Endothelial cell of umbilical vein (primary cell): ENCODE results near the gene ADAT3. TPM values are rescaled to one million over a fixed set of nuclear protein-coding genes. Genes with fewer than 3 reads are reported as not detected.
A peak's percentile ranks its signal among the peaks of the same experiment; 100 is the strongest.

ENCODE experiments used
- BruUV-seq: library from RNA; stranded (reverse); fragments of 400-500 nt; replicated peaks from 2 replicates; lab custom pipeline; 2021; lab: Mats Ljungman, UMichigan
- CTCF ChIA-PET: fragments of 300-600, 350-600 bp; sonication (Branson Sonifier 250); formaldehyde crosslinking; loops from one replicate; lab custom pipeline; 2021; ENCODE audit warnings: antibody characterized with exemption, inconsistent platforms; lab: Charles Lee
- POLR2A ChIA-PET: fragments of 300-600, 350-600 bp; sonication (Branson Sonifier 250); formaldehyde crosslinking; loops from one replicate; lab custom pipeline; 2021; ENCODE audit warnings: antibody characterized with exemption, inconsistent platforms; lab: Charles Lee
- DNase-seq: peaks from one replicate; pipeline ENCODE4 v3.0.0-alpha.2; 2011; ENCODE audit warnings: low read depth, low spot score
- FAIRE-seq: peaks from 2 replicates; lab custom pipeline; 2011; peaks lifted over from hg19 to GRCh38; lab: Jason Lieb, UNC
- H2AFZ ChIP-seq: 2 replicates; pipeline ENCODE4 v1.6.0; 2012; ENCODE audit warnings: low read depth, low read length, control low read depth, inconsistent platforms
- H3K27ac ChIP-seq: 2 replicates; pipeline ENCODE4 v1.5.1; 2011; ENCODE audit warnings: low read depth, mild to moderate bottlenecking, control low read depth, low read length, moderate library complexity; ENCODE audit not compliant: insufficient read depth
- H3K27me3 ChIP-seq, 2 experiments: 2 replicates each; pipeline versions ENCODE4 v1.6.0 to v1.6.1; 2011; ENCODE audit warnings: low read length in 2 of 2, mixed read lengths in 1 of 2; ENCODE audit not compliant: control insufficient read depth in 2 of 2, insufficient read depth in 2 of 2
- H3K36me3 ChIP-seq, 2 experiments: 2 replicates in 1 of 2; 3 replicates in 1 of 2; pipeline ENCODE4 v1.5.1; 2011; ENCODE audit warnings: low read length in 2 of 2, mild to moderate bottlenecking in 1 of 2, moderate library complexity in 1 of 2; ENCODE audit not compliant: control insufficient read depth in 2 of 2, insufficient read depth in 2 of 2; ENCODE audit errors: extremely low read depth in 1 of 2
- H3K4me1 ChIP-seq: 3 replicates; pipeline ENCODE4 v1.5.1; 2011; ENCODE audit warnings: mild to moderate bottlenecking, low read length; ENCODE audit not compliant: control insufficient read depth, insufficient read depth; ENCODE audit errors: extremely low read depth
- H3K4me2 ChIP-seq: 2 replicates; pipeline ENCODE4 v1.6.1; 2011; ENCODE audit warnings: low read length, control low read depth, mixed read lengths; ENCODE audit not compliant: insufficient read depth
- H3K4me3 ChIP-seq, 3 experiments: fragments of 200-600 bp in 1 of 3; sonication (generic), shearing (Covaris generic) in 1 of 3; replicated peaks in 1 of 3; 2 replicates each; pipeline ENCODE4 v1.5.1; 2011 to 2016; ENCODE audit warnings: control low read depth in 3 of 3, low read length in 3 of 3, mild to moderate bottlenecking in 2 of 3, inconsistent platforms in 1 of 3, low read depth in 1 of 3, moderate library complexity in 1 of 3; ENCODE audit not compliant: insufficient read depth in 1 of 3
- H3K79me2 ChIP-seq: 2 replicates; pipeline ENCODE4 v1.6.0; 2012; ENCODE audit warnings: low read length, inconsistent platforms; ENCODE audit not compliant: control insufficient read depth, insufficient read depth
- H3K9ac ChIP-seq: replicated peaks from 2 replicates; pipeline ENCODE3; 2011; ENCODE audit warnings: low read length, control low read depth; ENCODE audit not compliant: insufficient read depth; ENCODE audit errors: extremely low read depth
- H3K9me1 ChIP-seq: replicated peaks from 3 replicates; pipeline ENCODE4 v1.6.0; 2011; ENCODE audit warnings: mild to moderate bottlenecking, low read length; ENCODE audit not compliant: control insufficient read depth, insufficient read depth; ENCODE audit errors: extremely low read depth
- H3K9me3 ChIP-seq: replicated peaks from 2 replicates; pipeline ENCODE4 v1.5.1; 2012; ENCODE audit warnings: low read length, inconsistent platforms; ENCODE audit not compliant: control insufficient read depth, insufficient read depth
- H4K20me1 ChIP-seq: replicated peaks from 2 replicates; pipeline ENCODE3; 2011; ENCODE audit warnings: mild to moderate bottlenecking, low read length; ENCODE audit not compliant: control insufficient read depth, insufficient read depth; ENCODE audit errors: extremely low read depth
- CTCF ChIP-seq, 2 donors: IDR thresholded peaks; 1 replicate in 1 of 2; 2 replicates in 1 of 2; pipeline ENCODE4 v1.5.1; 2011; ENCODE audit warnings: low read length in 2 of 2, mild to moderate bottlenecking in 2 of 2, moderate library complexity in 2 of 2, control low read depth in 1 of 2, inconsistent platforms in 1 of 2, low read depth in 1 of 2; ENCODE audit not compliant: insufficient read depth in 1 of 2; ENCODE audit errors: extremely low read depth in 1 of 2
- EZH2 ChIP-seq: IDR thresholded peaks from 2 replicates; pipeline ENCODE4 v1.6.1; 2012; ENCODE audit warnings: borderline replicate concordance, low read depth, mild to moderate bottlenecking, moderate library complexity, low read length, inconsistent platforms; ENCODE audit not compliant: severe bottlenecking
- FOS ChIP-seq: IDR thresholded peaks from 2 replicates; pipeline ENCODE4 v1.6.1; 2011; ENCODE audit warnings: mild to moderate bottlenecking, low read length, moderate library complexity, borderline replicate concordance; ENCODE audit not compliant: insufficient read depth
- GATA2 ChIP-seq: IDR thresholded peaks from 2 replicates; pipeline ENCODE4 v1.7.0; 2011; ENCODE audit warnings: low read depth, mild to moderate bottlenecking, moderate library complexity, mixed read lengths, low read length; ENCODE audit not compliant: insufficient read length, insufficient read depth
- JUN ChIP-seq: IDR thresholded peaks from 2 replicates; pipeline ENCODE4 v1.6.1; 2011; ENCODE audit warnings: borderline replicate concordance, low read depth; ENCODE audit not compliant: insufficient read length, insufficient read depth
- MYC ChIP-seq: IDR thresholded peaks from one replicate; pipeline ENCODE4 v1.6.1; 2011; ENCODE audit warnings: mild to moderate bottlenecking, low read depth, low read length
- POLR2A ChIP-seq: IDR thresholded peaks from 2 replicates; pipeline ENCODE4 v1.6.1; 2012; ENCODE audit warnings: low read depth, mild to moderate bottlenecking, control low read depth, low read length
- POLR2AphosphoS5 ChIP-seq: IDR thresholded peaks from 2 replicates; pipeline ENCODE4 v1.6.1; 2012; ENCODE audit warnings: low read depth, mild to moderate bottlenecking, control low read depth, low read length, moderate library complexity; ENCODE audit not compliant: insufficient read depth
- dilution Hi-C: fragments of 300-500 bp; cut with MboI; formaldehyde crosslinking; loops from one replicate; pipeline ENCODE4 v1.15.0; 2019; ENCODE audit warnings: low sequenced_read_pairs; ENCODE audit not compliant: extremely low pct_ligation_motif_present
- intact Hi-C: fragments of 100-400 bp; cut with micrococcal nuclease; formaldehyde crosslinking; loops from one replicate; pipeline ENCODE4 v1.10.0; 2022
- polyA plus RNA-seq, 4 experiments: library from polyadenylated mRNA; depleted of rRNA in 3 of 4; stranded (reverse) in 3 of 4; unstranded in 1 of 4; fragments of >200 nt; gene quantifications; 2 replicates each; pipeline versions ENCODE4 v1.2.1 to v1.2.3, GENCODE V29; 2011 to 2012; ENCODE audit warnings: missing spikeins in 1 of 4
- total RNA-seq: library from RNA; stranded (reverse); gene quantifications from 2 replicates; pipeline ENCODE4 v1.2.3, GENCODE V29; 2021
- TF ChIP-seq, protein P1 (sequence below): IDR thresholded peaks from 2 replicates; pipeline ENCODE4 v1.6.1; 2011; ENCODE audit not compliant: insufficient read depth, insufficient read length

The ADAT3 gene
- total and polyA plus RNA-seq, 2 donors (not counting 3 experiments of a cell fraction or from before 2014, with no cell fraction given) = 5.7 to 11.7 TPM

DNA sequence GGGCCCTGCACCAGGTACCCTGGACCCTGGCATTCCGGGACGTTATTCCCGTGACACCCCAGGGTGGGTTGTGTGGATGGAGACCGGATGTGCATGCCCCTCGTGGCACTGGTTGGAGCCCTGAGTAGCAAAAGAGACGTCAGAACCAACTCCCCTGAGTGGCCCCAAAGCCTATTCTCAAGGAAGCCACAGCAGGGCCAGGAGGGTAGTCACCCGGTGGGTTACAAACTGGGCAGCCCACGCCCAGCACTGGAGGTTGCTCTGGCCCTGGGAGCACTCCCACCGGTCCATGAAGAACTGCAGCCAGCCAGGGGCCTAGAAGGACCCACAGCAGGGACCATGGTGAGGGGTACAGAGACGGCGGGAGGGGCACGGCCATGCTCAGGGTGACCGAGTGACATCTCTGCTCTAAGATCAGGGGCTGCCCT is 49.4 kb upstream of the ADAT3 start:
- Histone ChIP-seq H3K4me2 (peak overlapping the region; percentile 47), H3K9me3 (no peaks in the 10 kb centered on the region), H3K4me3 (no peak overlapping the region), H3K4me1 (peaks cover 41% of the 10 kb centered on the region), H3K9me1 (no peaks in the 10 kb centered on the region), H3K27me3 (no peaks in the 10 kb centered on the region), H3K79me2 (peaks cover 72% of the 10 kb centered on the region), H3K9ac (peak overlapping the region; percentile 14), H4K20me1 (no peaks in the 10 kb centered on the region), H2AFZ (no peak overlapping the region), H3K36me3 (no peaks in the 10 kb centered on the region), H3K27ac (peak overlapping the region; percentile 30)
- intact Hi-C loops (no loop called here), dilution Hi-C loops (no loop called here)
- no TSS peak for BruUV-seq
- TF ChIP-seq FOS (no peak), JUN (no peak), POLR2A (no peak), MYC (no peak), POLR2AphosphoS5 (no peak), CTCF (IDR thresholded peaks at IDR 0.05; ENCODE audit: extremely low read depth in 1 of 2, insufficient read depth in 1 of 2, low read depth in 1 of 2, low read length in 2 of 2) (no peak), EZH2 (no peak), GATA2 (no peak)
- TF ChIP-seq, protein P1, sequence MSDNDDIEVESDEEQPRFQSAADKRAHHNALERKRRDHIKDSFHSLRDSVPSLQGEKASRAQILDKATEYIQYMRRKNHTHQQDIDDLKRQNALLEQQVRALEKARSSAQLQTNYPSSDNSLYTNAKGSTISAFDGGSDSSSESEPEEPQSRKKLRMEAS = no peak
- no peak for DNase-seq
- POLR2A ChIA-PET = interaction anchor here (0.6 kb wide), 1 partner anchor 1201 kb away, joined by 3 read pairs; no protein-coding TSS in a partner anchor
- no peak for FAIRE-seq
- CTCF ChIA-PET = interaction anchor here (0.6 to 2.1 kb wide), 6 partner anchors 10 to 30 kb away, joined by 3 to 14 read pairs (median 4); no protein-coding TSS in a partner anchor
